ENCODE data around the gene JSRP1.

JSRP1 gene

GRCh38 chr19:2240881-2241760, 15.1 kb downstream of the JSRP1 start:
- no peaks in the 10 kb centered on the region for H3K27me3 ChIP-seq (ENCODE audit: control insufficient read depth, insufficient read depth, low read length)
- peaks cover 63% of the 10 kb centered on the region for H3K36me3 ChIP-seq (ENCODE audit: control insufficient read depth, insufficient read depth, low read length)
- H3K27ac ChIP-seq (ENCODE audit: low read depth, low read length), result no peak overlapping the region
- peak overlapping the region; percentile 54 for H3K9ac ChIP-seq (ENCODE audit: low read length)
- H3K4me3 ChIP-seq (ENCODE audit: low read depth, low read length), result peak overlapping the region; percentile 57; the same call in 1 of the 2 replicates
- peaks cover 30% of the 10 kb centered on the region for H3K4me1 ChIP-seq (ENCODE audit: control insufficient read depth, insufficient read depth, low read length)
- no peaks in the 10 kb centered on the region for H3K9me3 ChIP-seq (ENCODE audit: control insufficient read depth, insufficient read depth, low read depth, low read length)

- Histone ChIP-seq H3K9me3 (ENCODE audit: control insufficient read depth, insufficient read depth, low read depth, low read length) (no peaks in the 10 kb centered on the region), H3K4me1 (ENCODE audit: control insufficient read depth, insufficient read depth, low read length) (peaks cover 32% of the 10 kb centered on the region), H3K27ac (ENCODE audit: low read depth, low read length) (peak overlapping the region; percentile 29), H3K27me3 (ENCODE audit: control insufficient read depth, insufficient read depth, low read length) (no peaks in the 10 kb centered on the region), H3K4me3 (ENCODE audit: low read depth, low read length) (peak overlapping the region; percentile 57), H3K9ac (ENCODE audit: low read length) (peak overlapping the region; percentile 54), H3K36me3 (ENCODE audit: control insufficient read depth, insufficient read depth, low read length) (peaks cover 53% of the 10 kb centered on the region)
Observed at GRCh38 chr19:2239771-2240770, 16.1 kb downstream of the JSRP1 start.

DNA sequence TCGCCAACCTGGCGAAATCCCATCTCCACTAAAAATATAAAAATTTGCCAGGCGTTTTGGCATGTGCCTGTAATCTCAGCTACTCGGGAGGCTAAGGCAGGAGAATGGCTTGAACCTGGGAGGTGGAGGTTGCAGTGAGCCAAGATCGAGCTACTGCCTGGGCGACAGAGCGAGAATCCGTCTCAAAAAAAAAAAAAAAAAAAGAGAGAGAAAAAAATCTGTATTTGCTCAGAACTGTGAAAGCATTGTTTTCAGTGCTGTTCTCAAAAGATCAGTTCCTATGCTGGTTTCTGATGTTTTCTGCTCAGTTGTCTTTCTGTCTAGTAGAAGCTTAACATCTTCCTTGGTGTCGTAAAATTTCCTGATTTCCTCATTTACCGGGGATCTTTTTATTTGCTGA, 17.0 kb downstream of the JSRP1 start:
- no peaks in the 10 kb centered on the region for H3K27me3 ChIP-seq (ENCODE audit: control insufficient read depth, insufficient read depth, low read length)
- H3K4me3 ChIP-seq (ENCODE audit: low read depth, low read length), result peak overlapping the region; percentile 57
- H3K27ac ChIP-seq (ENCODE audit: low read depth, low read length), result peak overlapping the region; percentile 29; the same call in 1 of the 2 replicates
- H3K36me3 ChIP-seq (ENCODE audit: control insufficient read depth, insufficient read depth, low read length), result peaks cover 46% of the 10 kb centered on the region
- H3K9me3 ChIP-seq (ENCODE audit: control insufficient read depth, insufficient read depth, low read depth, low read length), result no peaks in the 10 kb centered on the region
- peaks cover 34% of the 10 kb centered on the region for H3K4me1 ChIP-seq (ENCODE audit: control insufficient read depth, insufficient read depth, low read length)
- H3K9ac ChIP-seq (ENCODE audit: low read length), result peak overlapping the region; percentile 45

DNA sequence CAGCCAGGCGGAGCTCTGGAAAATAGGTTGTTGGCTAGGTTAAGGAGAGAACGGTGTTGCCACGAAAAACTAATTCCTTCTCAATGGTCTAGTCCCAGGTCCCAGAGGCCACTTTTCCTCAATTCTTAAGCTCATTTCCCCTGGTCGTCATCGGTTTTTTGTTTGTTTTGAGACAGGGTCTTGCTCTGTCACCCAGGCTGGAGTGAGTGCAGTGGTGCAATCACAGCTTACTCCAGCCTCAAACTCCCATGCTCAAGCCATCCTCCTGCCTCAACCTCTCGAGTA, 18.4 kb downstream of the JSRP1 start:
- peaks cover 46% of the 10 kb centered on the region for H3K36me3 ChIP-seq (ENCODE audit: control insufficient read depth, insufficient read depth, low read length)

GRCh38 chr19:2237051-2237868, 19.0 kb downstream of the JSRP1 start:
- Histone ChIP-seq H3K9ac (ENCODE audit: low read length) (peak overlapping the region; percentile 98), H3K9me3 (ENCODE audit: control insufficient read depth, insufficient read depth, low read depth, low read length) (no peaks in the 10 kb centered on the region), H3K4me3 (ENCODE audit: low read depth, low read length) (peak overlapping the region; percentile 89), H3K36me3 (ENCODE audit: control insufficient read depth, insufficient read depth, low read length) (peaks cover 46% of the 10 kb centered on the region), H3K27me3 (ENCODE audit: control insufficient read depth, insufficient read depth, low read length) (no peaks in the 10 kb centered on the region), H3K4me1 (ENCODE audit: control insufficient read depth, insufficient read depth, low read length) (peaks cover 34% of the 10 kb centered on the region), H3K27ac (ENCODE audit: low read depth, low read length) (peak overlapping the region; percentile 97)

More for the DNA sequence above, 18.4 kb downstream of the JSRP1 start:
- Histone ChIP-seq H3K27me3 (ENCODE audit: control insufficient read depth, insufficient read depth, low read length) (no peaks in the 10 kb centered on the region), H3K27ac (ENCODE audit: low read depth, low read length) (no peak overlapping the region), H3K4me3 (ENCODE audit: low read depth, low read length) (peak overlapping the region; percentile 89), H3K9ac (ENCODE audit: low read length) (peak overlapping the region; percentile 98), H3K9me3 (ENCODE audit: control insufficient read depth, insufficient read depth, low read depth, low read length) (no peaks in the 10 kb centered on the region), H3K4me1 (ENCODE audit: control insufficient read depth, insufficient read depth, low read length) (peaks cover 34% of the 10 kb centered on the region)

GRCh38 chr19:2236314-2237050, 19.7 kb downstream of the JSRP1 start, which contains the start of the genes PLEKHJ1 and SF3A2:
Gene PLEKHJ1, minus strand, starts transcription at chr19:2236329. Its CDS starts 81 bp downstream, at chr19:2236248.
Gene SF3A2, plus strand, starts transcription at chr19:2236824. Its CDS starts 6,595 bp downstream, at chr19:2243419.
- Histone ChIP-seq H3K27ac (ENCODE audit: low read depth, low read length) (peak within 1 kb of the TSS; percentile 97), H3K9ac (ENCODE audit: low read length) (peak within 1 kb of the TSS; percentile 98), H3K27me3 (ENCODE audit: control insufficient read depth, insufficient read depth, low read length) (no peaks in the 10 kb centered on the region), H3K9me3 (ENCODE audit: control insufficient read depth, insufficient read depth, low read depth, low read length) (no peaks in the 10 kb centered on the region), H3K36me3 (ENCODE audit: control insufficient read depth, insufficient read depth, low read length) (peaks cover 39% of the 10 kb centered on the region), H3K4me1 (ENCODE audit: control insufficient read depth, insufficient read depth, low read length) (peaks cover 32% of the 10 kb centered on the region), H3K4me3 (ENCODE audit: low read depth, low read length) (peak within 1 kb of the TSS; percentile 89)

DNA sequence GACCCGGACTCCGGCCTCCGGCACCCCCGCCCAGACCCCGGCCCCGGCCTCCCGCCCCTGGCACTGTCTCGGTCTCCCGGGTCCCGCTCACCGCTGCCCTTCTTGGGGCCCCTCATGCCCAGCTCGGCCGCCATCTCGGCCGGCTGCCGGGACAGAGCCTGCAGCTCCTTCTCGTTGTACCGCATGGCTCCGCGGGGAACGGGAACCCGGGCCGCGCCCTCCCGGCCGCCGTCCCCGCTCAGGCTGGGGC, 20.2 kb downstream of the JSRP1 start:
- Histone ChIP-seq H3K36me3 (ENCODE audit: control insufficient read depth, insufficient read depth, low read length) (peaks cover 36% of the 10 kb centered on the region), H3K27me3 (ENCODE audit: control insufficient read depth, insufficient read depth, low read length) (no peaks in the 10 kb centered on the region), H3K4me1 (ENCODE audit: control insufficient read depth, insufficient read depth, low read length) (peaks cover 29% of the 10 kb centered on the region), H3K9me3 (ENCODE audit: control insufficient read depth, insufficient read depth, low read depth, low read length) (no peaks in the 10 kb centered on the region), H3K4me3 (ENCODE audit: low read depth, low read length) (peak overlapping the region; percentile 89), H3K27ac (ENCODE audit: low read depth, low read length) (peak overlapping the region; percentile 97; the same call in 1 of the 2 replicates), H3K9ac (ENCODE audit: low read length) (peak overlapping the region; percentile 98)

GRCh38 chr19:2235381-2236063, 20.7 kb downstream of the JSRP1 start:
- Histone ChIP-seq H3K4me3 (ENCODE audit: low read depth, low read length) (peak overlapping the region; percentile 89), H3K27ac (ENCODE audit: low read depth, low read length) (peak overlapping the region; percentile 97; the same call in 1 of the 2 replicates), H3K9ac (ENCODE audit: low read length) (peak overlapping the region; percentile 83), H3K9me3 (ENCODE audit: control insufficient read depth, insufficient read depth, low read depth, low read length) (no peaks in the 10 kb centered on the region), H3K27me3 (ENCODE audit: control insufficient read depth, insufficient read depth, low read length) (no peaks in the 10 kb centered on the region), H3K4me1 (ENCODE audit: control insufficient read depth, insufficient read depth, low read length) (peaks cover 25% of the 10 kb centered on the region), H3K36me3 (ENCODE audit: control insufficient read depth, insufficient read depth, low read length) (peaks cover 31% of the 10 kb centered on the region)

- no peaks in the 10 kb centered on the region for H3K9me3 ChIP-seq (ENCODE audit: control insufficient read depth, insufficient read depth, low read depth, low read length)
- H3K9ac ChIP-seq (ENCODE audit: low read length), result peak overlapping the region; percentile 83
- H3K4me1 ChIP-seq (ENCODE audit: control insufficient read depth, insufficient read depth, low read length), result peaks cover 19% of the 10 kb centered on the region
- H3K27me3 ChIP-seq (ENCODE audit: control insufficient read depth, insufficient read depth, low read length), result no peaks in the 10 kb centered on the region
- H3K36me3 ChIP-seq (ENCODE audit: control insufficient read depth, insufficient read depth, low read length), result peaks cover 36% of the 10 kb centered on the region
- peak overlapping the region; percentile 97; the same call in 1 of the 2 replicates for H3K27ac ChIP-seq (ENCODE audit: low read depth, low read length)
- H3K4me3 ChIP-seq (ENCODE audit: low read depth, low read length), result peak overlapping the region; percentile 89
Observed at GRCh38 chr19:2234996-2235380, 21.2 kb downstream of the JSRP1 start.

All from HUES6 (cell line).